ENCODE results near the gene POLR2C.
"Not testable (repeated sequence)": the region's sequence is repeated elsewhere in the genome, so short reads cannot be mapped to it uniquely, and the experiment has no call there.

Gene POLR2C

GRCh38 chr16:57498031-57498430 lies 35.6 kb downstream of the POLR2C start:
- no peak overlapping the region for H3K27ac ChIP-seq
- ChIA-PET CTCF (interaction anchor here (0.6 kb wide), 1 partner anchor 922 kb away, joined by 3 read pairs; no protein-coding TSS in a partner anchor), POLR2A (ENCODE audit: low non-redundant PET) (no interaction called here)
- DNase-seq (ENCODE audit: low spot score), result no peak
- TF ChIP-seq CTCF (conservative IDR thresholded peaks at IDR 0.05; ENCODE audit: low read depth), result no peak

- CTCF ChIA-PET, result interaction anchor here (0.5 kb wide), 1 partner anchor 11 kb away, joined by 3 read pairs; no protein-coding TSS in a partner anchor
- H3K27ac ChIP-seq; DNase-seq (ENCODE audit: low spot score); POLR2A ChIA-PET (ENCODE audit: low non-redundant PET): not testable (repeated sequence)
Measured at GRCh38 chr16:57499941-57500340, 37.5 kb downstream of the POLR2C start.

GRCh38 chr16:57500578-57501111 lies 38.2 kb downstream of the POLR2C start:
- H3K27ac ChIP-seq, result no peak overlapping the region
- ChIA-PET POLR2A (ENCODE audit: low non-redundant PET) (no interaction called here), CTCF (interaction anchor here (0.5 kb wide), 1 partner anchor 10 kb away, joined by 3 read pairs; no protein-coding TSS in a partner anchor)

GRCh38 chr16:57501492-57501891 lies 39.0 kb downstream of the POLR2C start:
- POLR2A ChIA-PET (ENCODE audit: low non-redundant PET), result no interaction called here
- DNase-seq (ENCODE audit: low spot score), result no peak
- H3K27ac ChIP-seq, result no peak overlapping the region
- CTCF ChIA-PET, result interaction anchor here (0.7 kb wide), 1 partner anchor 54 kb away, joined by 7 read pairs; no protein-coding TSS in a partner anchor
- TF ChIP-seq CTCF (conservative IDR thresholded peaks at IDR 0.05; ENCODE audit: low read depth), result no peak

More at GRCh38 chr16:57500578-57501111, 38.2 kb downstream of the POLR2C start:
- DNase-seq (ENCODE audit: low spot score), result no peak
- TF ChIP-seq CTCF (conservative IDR thresholded peaks at IDR 0.05; ENCODE audit: low read depth), result no peak

- POLR2A ChIA-PET (ENCODE audit: low non-redundant PET), result no interaction called here
- CTCF ChIA-PET, result interaction anchor here (0.6 to 0.7 kb wide), 2 partner anchors 54 to 210 kb away, joined by 5 to 7 read pairs; no protein-coding TSS in a partner anchor
- TF ChIP-seq CTCF (conservative IDR thresholded peaks at IDR 0.05; ENCODE audit: low read depth), result no peak
- H3K27ac ChIP-seq, result no peak overlapping the region
- DNase-seq (ENCODE audit: low spot score), result no peak
Measured at GRCh38 chr16:57502048-57502775, 39.7 kb downstream of the POLR2C start.

GRCh38 chr16:57503366-57503765 lies 40.9 kb downstream of the POLR2C start:
- TF ChIP-seq CTCF (conservative IDR thresholded peaks at IDR 0.05; ENCODE audit: low read depth), result no peak
- CTCF ChIA-PET, result interaction anchor here (1.0 kb wide), 1 partner anchor 16 kb away, joined by 3 read pairs; no protein-coding TSS in a partner anchor
- H3K27ac ChIP-seq, result no peak overlapping the region
- POLR2A ChIA-PET (ENCODE audit: low non-redundant PET), result no interaction called here
- no peak for DNase-seq (ENCODE audit: low spot score)

- no peak for DNase-seq (ENCODE audit: low spot score)
- no peak overlapping the region for H3K27ac ChIP-seq
- ChIA-PET CTCF (interaction anchor here (1.0 kb wide), 1 partner anchor 16 kb away, joined by 3 read pairs; no protein-coding TSS in a partner anchor), POLR2A (ENCODE audit: low non-redundant PET) (no interaction called here)
- TF ChIP-seq CTCF (conservative IDR thresholded peaks at IDR 0.05; ENCODE audit: low read depth), result no peak
Measured at GRCh38 chr16:57504001-57504400, 41.5 kb downstream of the POLR2C start.

Measured in RWPE1 (cell line).